H1 (cell line): ENCODE results near the gene ZNF658. TPM values are rescaled to one million over a fixed set of nuclear protein-coding genes. Genes with fewer than 3 reads are reported as not detected.

Experiments
- polyA plus RNA-seq, 7 experiments: library from polyadenylated mRNA; depleted of rRNA in 3 of 7; stranded (reverse) in 5 of 7; unstranded in 2 of 7; fragments of >200 nt in 5 of 7; fragments of 200-250 nt in 2 of 7; gene quantifications; 1 replicate in 5 of 7; 2 replicates in 1 of 7; 4 replicates in 1 of 7; pipeline versions ENCODE4 v1.2.1 to v1.2.3, GENCODE V29; 2011 to 2013; ENCODE audit warnings: missing spikeins in 2 of 7, mixed read lengths in 2 of 7
- small RNA-seq: library from polyadenylated mRNA; stranded (forward); fragments of <200 nt; extraction: miRNeasy Mini kit (QIAGEN cat#:217004); gene quantifications from one replicate; pipeline ENCODE3, GENCODE V24; 2013; ENCODE audit not compliant: insufficient read depth
- total RNA-seq: library from RNA; stranded (reverse); fragmentation: NEBNext Ultra II Directional; extraction: Animal tissue kit (Norgen Biotek cat#: 25700); gene quantifications from 2 replicates; pipeline ENCODE4 v1.2.1, GENCODE V29; 2021

Gene ZNF658
- total and polyA plus RNA-seq, 2 of the 8 experiments (the other 6 are each of a cell fraction or from before 2014, with no cell fraction given), result 0.80 to 5.0 TPM

Small RNA genes lying within 50 kb of the gene (small RNA-seq; reads per million reads assigned to genes)
- not detected for gene AL353770.2

Other genes with a start within 250 kb of the ZNF658 start
- gene SPATA31A3, start 91.8 kb downstream of the ZNF658 start, total RNA-seq, result not detected in 2 replicates
- 0.05 TPM in 1 of 2 replicates, not detected in the other for gene SPATA31A3, start 91.8 kb downstream of the ZNF658 start, polyA plus RNA-seq (2011; rRNA removed)